Choroid plexus epithelial cell (primary cell): ENCODE measurements around the gene PCBP3.

ENCODE experiments used
- DNase-seq: peaks from one replicate; pipeline ENCODE4 v3.0.0-alpha.2; 2010; ENCODE audit warnings: low read depth
- H3K4me3 ChIP-seq: 2 replicates; pipeline ENCODE4 v1.5.1; 2011; ENCODE audit warnings: low read depth, mild to moderate bottlenecking, control low read depth, low read length, moderate library complexity
- CTCF ChIP-seq: conservative IDR thresholded peaks from 2 replicates; pipeline ENCODE4 v1.5.1; 2011; ENCODE audit warnings: low read depth, mild to moderate bottlenecking, control low read depth, inconsistent platforms, low read length, moderate library complexity

PCBP3 gene

DNA sequence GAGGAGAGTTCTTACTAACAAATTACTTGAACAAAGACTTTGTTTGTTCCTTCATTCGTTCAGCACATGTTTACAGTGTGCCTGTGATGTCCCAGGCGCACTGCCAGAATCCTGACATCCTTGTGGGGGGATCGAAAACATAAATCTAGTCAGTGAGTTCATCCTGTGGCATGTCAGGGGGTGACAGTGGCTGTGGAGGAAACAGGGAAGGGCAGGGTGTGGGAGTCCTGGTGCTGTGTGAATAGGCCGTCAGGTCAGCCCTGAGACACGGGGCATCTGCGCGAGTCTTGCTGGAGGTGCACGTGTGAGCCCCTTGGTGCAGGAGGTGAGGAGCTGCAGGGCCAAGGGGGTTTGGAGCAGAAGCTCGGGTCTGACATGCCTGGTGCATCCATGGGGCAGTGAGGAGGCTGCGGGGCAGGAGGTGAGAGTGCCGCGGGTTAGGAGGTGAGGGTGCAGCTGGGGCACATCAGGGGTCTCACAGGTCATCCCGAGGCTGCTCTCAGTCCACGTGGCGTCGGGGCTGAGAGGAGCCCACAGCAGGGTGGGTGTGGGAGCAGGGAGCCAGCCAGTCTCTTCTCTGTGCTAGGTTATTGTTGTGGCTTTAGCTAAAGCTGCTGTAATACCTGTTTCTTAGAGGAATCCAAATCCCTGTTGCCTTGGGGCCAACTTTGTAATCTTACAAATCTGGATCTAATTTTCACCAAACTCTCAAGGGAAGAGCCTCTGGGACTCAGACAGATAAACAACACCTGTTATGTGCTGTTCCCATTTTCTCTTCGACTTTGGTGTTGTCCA is 93.4 kb downstream of the PCBP3 start:
- no peak for DNase-seq

DNA sequence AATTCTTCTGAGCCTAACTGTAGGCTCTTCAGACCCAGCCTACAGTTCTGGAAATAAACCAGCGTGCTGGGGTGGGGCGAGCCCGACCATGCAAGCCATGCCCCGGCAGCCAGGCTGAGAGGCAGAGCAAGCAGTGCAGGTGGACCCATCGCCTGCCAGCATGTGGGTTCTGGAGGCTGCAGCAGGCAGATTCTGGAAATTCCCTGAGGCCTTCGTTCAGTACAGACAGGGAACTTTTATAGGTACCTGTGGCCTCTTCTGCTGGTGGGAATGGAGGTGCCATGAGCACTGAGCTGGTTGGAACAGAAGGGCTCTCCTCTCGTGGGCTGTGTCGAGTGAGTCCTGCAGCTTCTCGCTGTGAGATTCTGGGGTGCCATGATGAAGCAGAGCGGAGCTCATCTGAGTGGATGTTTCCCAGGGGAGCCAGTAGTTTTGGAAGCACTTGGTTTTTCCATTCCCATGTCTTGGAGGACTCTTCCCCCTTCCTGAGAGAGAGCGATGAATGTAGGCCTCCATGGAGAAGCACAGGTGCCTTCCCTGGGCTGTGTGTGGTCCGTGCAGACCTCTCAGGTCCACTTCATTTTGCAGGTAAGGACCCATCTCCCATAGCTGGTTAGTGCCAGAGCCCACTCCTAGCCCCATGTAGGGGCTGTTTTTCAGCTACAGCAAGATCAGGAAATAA is 94.1 kb downstream of the PCBP3 start:
- no peak for DNase-seq
- no peak for TF ChIP-seq CTCF
- no peak overlapping the region for H3K4me3 ChIP-seq

More for the DNA sequence above, 93.4 kb downstream of the PCBP3 start:
- no peak overlapping the region for H3K4me3 ChIP-seq
- no peak for TF ChIP-seq CTCF

GRCh38 chr21:45739218-45740087 is 95.9 kb downstream of the PCBP3 start:
- TF ChIP-seq CTCF = no peak
- no peak for DNase-seq
- H3K4me3 ChIP-seq = no peak overlapping the region

DNA sequence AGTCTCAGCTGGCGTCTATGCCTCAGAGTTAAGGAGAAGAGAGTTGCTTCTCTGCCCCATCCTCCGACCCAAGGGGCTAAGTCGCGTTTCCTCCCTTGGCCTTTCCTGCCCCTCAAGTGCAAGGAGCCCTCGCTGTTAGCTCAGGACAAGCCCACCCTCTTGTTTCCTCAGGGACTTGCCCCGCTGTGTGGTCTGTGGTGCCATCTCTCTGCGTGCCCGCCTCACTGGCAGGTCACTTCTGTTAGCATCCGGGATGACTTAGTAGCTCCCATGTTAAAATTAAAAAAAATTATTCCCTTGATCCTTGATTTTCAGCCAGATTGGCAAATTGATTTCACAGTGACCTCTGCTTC is 96.5 kb downstream of the PCBP3 start:
- no peak for TF ChIP-seq CTCF
- H3K4me3 ChIP-seq = no peak overlapping the region
- no peak for DNase-seq

DNA sequence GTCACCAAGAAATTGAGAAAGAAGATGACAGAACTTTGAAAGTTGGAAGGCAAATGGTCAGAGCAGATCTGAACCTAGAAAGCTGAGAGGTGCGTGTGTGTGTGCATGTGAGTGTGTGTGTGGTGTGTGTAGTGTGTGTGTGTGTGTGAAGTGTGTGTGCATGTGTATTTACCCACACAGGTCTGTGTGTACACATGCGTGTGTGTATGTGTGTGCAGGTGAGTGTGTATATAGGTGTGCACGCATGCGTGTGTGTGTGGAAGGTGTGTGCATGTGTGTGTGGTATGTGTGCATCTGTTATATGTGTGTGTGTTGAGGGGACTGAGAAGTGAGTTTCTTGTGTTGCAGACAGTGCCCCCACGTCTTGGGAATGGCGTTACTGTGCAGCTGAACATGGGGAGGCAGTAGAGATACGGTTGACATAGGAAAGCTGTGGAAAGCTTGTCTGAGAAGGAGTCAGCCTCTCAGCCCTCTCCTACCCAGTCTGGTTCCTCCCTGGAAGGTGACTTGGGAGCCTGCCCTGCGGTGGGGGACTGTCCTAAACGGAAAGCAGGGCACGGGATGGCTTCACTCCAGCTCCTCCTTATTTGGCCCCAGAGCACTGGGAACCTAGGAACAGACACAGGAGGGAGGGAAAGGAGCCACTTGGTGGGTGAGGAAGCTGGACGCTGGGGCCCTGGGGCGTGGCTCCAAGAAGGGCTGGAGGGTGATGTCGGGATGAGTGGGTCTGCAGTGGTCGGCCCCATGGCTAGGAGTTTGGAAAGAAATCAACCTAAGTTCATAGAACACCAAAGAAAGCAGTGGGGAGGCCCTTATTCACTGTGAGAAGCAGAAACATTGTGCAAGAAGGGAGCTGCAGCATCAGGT is 97.2 kb downstream of the PCBP3 start:
- TF ChIP-seq CTCF = peak; percentile 16
- DNase-seq = no peak
- H3K4me3 ChIP-seq = no peak overlapping the region

DNA sequence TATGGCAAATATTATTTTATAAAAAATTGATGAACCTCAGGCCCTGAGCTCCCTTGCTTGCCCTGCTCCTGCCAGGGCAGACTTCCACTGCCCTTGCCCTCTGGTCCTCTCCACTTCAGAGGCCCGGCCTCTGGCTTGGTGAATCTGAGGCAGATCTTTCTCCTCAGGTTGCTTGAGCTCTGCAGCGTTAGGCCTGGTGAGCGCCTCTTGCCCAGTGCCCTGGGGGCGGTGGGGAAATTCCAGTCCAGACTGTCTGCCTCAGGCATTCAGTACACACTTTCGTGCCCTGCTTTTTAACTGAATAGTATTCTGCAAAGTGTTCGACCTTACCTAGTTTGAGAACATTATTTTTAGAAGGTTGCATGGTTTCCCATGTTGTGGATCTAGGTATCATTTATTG is 98.2 kb downstream of the PCBP3 start:
- no peak for DNase-seq

More for the DNA sequence above, 98.2 kb downstream of the PCBP3 start:
- H3K4me3 ChIP-seq = no peak overlapping the region
- no peak for TF ChIP-seq CTCF
